GM18502 (cell line): ENCODE results near the gene VPS13D.
"Not testable (repeated sequence)": the region's sequence is repeated elsewhere in the genome, so short reads cannot be mapped to it uniquely, and the experiment has no call there.

ENCODE experiments used
- ATAC-seq: cut with Tn5 transposase; IDR thresholded peaks from one replicate; pipeline ENCODE4 v1.9.1; 2021; ENCODE audit warnings: mild to moderate bottlenecking; ENCODE audit not compliant: unreplicated experiment, poor library complexity

The VPS13D gene

GRCh38 chr1:12196641-12197482 is 33.0 kb upstream of the VPS13D start:
- no peak for ATAC-seq

GRCh38 chr1:12197483-12197880 is 32.3 kb upstream of the VPS13D start:
- no peak for ATAC-seq

GRCh38 chr1:12200208-12200607 is 29.6 kb upstream of the VPS13D start:
- no peak for ATAC-seq

- no peak for ATAC-seq
These were observed 28.3 kb upstream of the VPS13D start for GRCh38 chr1:12201352-12202189.

- ATAC-seq: no peak
These were observed 27.7 kb upstream of the VPS13D start for GRCh38 chr1:12202190-12202497.

- no peak for ATAC-seq
These were observed 27.3 kb upstream of the VPS13D start for GRCh38 chr1:12202577-12202976.

GRCh38 chr1:12203216-12204007 is 26.4 kb upstream of the VPS13D start:
- no peak for ATAC-seq

GRCh38 chr1:12204140-12204539 is 25.7 kb upstream of the VPS13D start:
- ATAC-seq: no peak

GRCh38 chr1:12204754-12205658 is 24.8 kb upstream of the VPS13D start:
- ATAC-seq: no peak

- ATAC-seq: no peak
These were observed 23.6 kb upstream of the VPS13D start for GRCh38 chr1:12206238-12206637.

- ATAC-seq: no peak
These were observed 22.9 kb upstream of the VPS13D start for GRCh38 chr1:12206792-12207424.

GRCh38 chr1:12208271-12208670 is 21.6 kb upstream of the VPS13D start:
- no peak for ATAC-seq

- peak; percentile 52 for ATAC-seq
These were observed 20.9 kb upstream of the VPS13D start for GRCh38 chr1:12208764-12209494.

- no peak for ATAC-seq
These were observed 20.4 kb upstream of the VPS13D start for GRCh38 chr1:12209495-12209832.

GRCh38 chr1:12215118-12215961 is 14.5 kb upstream of the VPS13D start:
- no peak for ATAC-seq

GRCh38 chr1:12219800-12220199 is 10.0 kb upstream of the VPS13D start:
- ATAC-seq: no peak

GRCh38 chr1:12220890-12221289 is 8.9 kb upstream of the VPS13D start:
- no peak for ATAC-seq

GRCh38 chr1:12222700-12223099 is 7.1 kb upstream of the VPS13D start:
- ATAC-seq: not testable (repeated sequence)
